Suprapubic skin (tissue), 4 donors: ENCODE results near the gene CPNE5. TPM values are rescaled to one million over a fixed set of nuclear protein-coding genes. Genes with fewer than 3 reads are reported as not detected.
A peak's percentile ranks its signal among the peaks of the same experiment; 100 is the strongest.

Source experiments
- DNase-seq, 2 donors: peaks; one replicate each; pipeline ENCODE4 v3.0.0-alpha.2; 2019; ENCODE audit warnings: low spot score in 2 of 2
- H3K27ac ChIP-seq: fragments of 200-600 bp; sonication (generic); one replicate; pipeline ENCODE4 v1.5.1; 2019
- H3K27me3 ChIP-seq: fragments of 200-600 bp; sonication (generic); one replicate; pipeline ENCODE4 v1.5.1; 2019
- H3K36me3 ChIP-seq: fragments of 200-600 bp; sonication (generic); one replicate; pipeline ENCODE4 v1.5.1; 2019
- H3K4me1 ChIP-seq: fragments of 200-600 bp; sonication (generic); one replicate; pipeline ENCODE4 v1.5.1; 2019
- H3K4me3 ChIP-seq: fragments of 200-600 bp; sonication (generic); one replicate; pipeline ENCODE4 v1.5.1; 2019; ENCODE audit warnings: mild to moderate bottlenecking
- H3K9me3 ChIP-seq: fragments of 200-600 bp; sonication (generic); one replicate; pipeline ENCODE4 v1.5.1; 2019
- CTCF ChIP-seq, 2 donors: fragments of 200-600 bp in 1 of 2; fragments of 450-650 bp in 1 of 2; sonication (generic) in 1 of 2; IDR thresholded peaks; one replicate each; pipeline ENCODE4 v1.5.1; 2016 to 2019; ENCODE audit warnings: antibody characterized with exemption in 2 of 2, mild to moderate bottlenecking in 1 of 2, moderate library complexity in 1 of 2
- EP300 ChIP-seq: sonication (generic); formaldehyde crosslinking; IDR thresholded peaks from one replicate; pipeline ENCODE4 v1.6.1; 2017; ENCODE audit warnings: antibody characterized with exemption
- POLR2A ChIP-seq, 2 donors: fragments of 450-650 bp; IDR thresholded peaks; one replicate each; pipeline ENCODE4 v1.6.1; 2017; ENCODE audit warnings: antibody characterized with exemption in 2 of 2, mild to moderate bottlenecking in 2 of 2, moderate library complexity in 2 of 2
- POLR2AphosphoS5 ChIP-seq, 3 donors: sonication (generic); formaldehyde crosslinking; IDR thresholded peaks; one replicate each; pipeline ENCODE4 v1.6.1; 2017; ENCODE audit warnings: antibody characterized with exemption in 3 of 3
- WGBS: methylation state at CpG from one replicate; pipeline ENCODE4 v1.1.5; 2018; 5-methylcytosine and 5-hydroxymethylcytosine counted together
- total RNA-seq, 4 donors: library from RNA; depleted of rRNA; stranded (reverse); fragments of >200 nt; gene quantifications; one replicate each; pipeline ENCODE4 v1.1.0, GENCODE V29; 2016

Gene CPNE5
- total RNA-seq, 4 donors from 2014 or later: 0.48 to 1.2 (median 0.90) TPM

- Histone ChIP-seq H3K27me3 (no peaks in the 10 kb centered on the region), H3K4me3 (no peak overlapping the region), H3K27ac (no peak overlapping the region), H3K9me3 (no peaks in the 10 kb centered on the region), H3K4me1 (peaks cover 11% of the 10 kb centered on the region), H3K36me3 (no peaks in the 10 kb centered on the region)
- no peak for DNase-seq
- WGBS: 77% methylated on average over 2 of the region's 2 CpGs
- TF ChIP-seq EP300: no peak
- TF ChIP-seq POLR2AphosphoS5 (IDR thresholded peaks at IDR 0.05): no peak
- TF ChIP-seq POLR2A (IDR thresholded peaks at IDR 0.05): no peak
- TF ChIP-seq CTCF (IDR thresholded peaks at IDR 0.05): no peak
Observed at GRCh38 chr6:36744304-36744673, 95.0 kb downstream of the CPNE5 start.

GRCh38 chr6:36743538-36744303 is 95.5 kb downstream of the CPNE5 start:
- H3K9me3 ChIP-seq: no peaks in the 10 kb centered on the region
- 71% methylated on average over 23 of the region's 24 CpGs for WGBS
- TF ChIP-seq POLR2A (IDR thresholded peaks at IDR 0.05) (no peak), POLR2AphosphoS5 (IDR thresholded peaks at IDR 0.05) (no peak), CTCF (IDR thresholded peaks at IDR 0.05) (no peak), EP300 (no peak)
- no peaks in the 10 kb centered on the region for H3K36me3 ChIP-seq
- peaks cover 11% of the 10 kb centered on the region for H3K4me1 ChIP-seq
- no peak overlapping the region for H3K27ac ChIP-seq
- no peak overlapping the region for H3K4me3 ChIP-seq
- DNase-seq: peak in 1 of 2 donors; percentile 72
- H3K27me3 ChIP-seq: no peaks in the 10 kb centered on the region

- no peak overlapping the region for H3K27ac ChIP-seq
- TF ChIP-seq CTCF (IDR thresholded peaks at IDR 0.05) (no peak), POLR2A (IDR thresholded peaks at IDR 0.05) (no peak), POLR2AphosphoS5 (IDR thresholded peaks at IDR 0.05) (no peak), EP300 (no peak)
- H3K36me3 ChIP-seq: no peaks in the 10 kb centered on the region
- 85% methylated on average over 5 of the region's 5 CpGs for WGBS
- H3K27me3 ChIP-seq: no peaks in the 10 kb centered on the region
- H3K4me3 ChIP-seq: no peak overlapping the region
- no peak for DNase-seq
- H3K4me1 ChIP-seq: peaks cover 11% of the 10 kb centered on the region
- no peaks in the 10 kb centered on the region for H3K9me3 ChIP-seq
Observed at GRCh38 chr6:36743032-36743431, 96.2 kb downstream of the CPNE5 start.

GRCh38 chr6:36742146-36742545 is 97.1 kb downstream of the CPNE5 start:
- DNase-seq: no peak
- TF ChIP-seq POLR2AphosphoS5 (IDR thresholded peaks at IDR 0.05): no peak
- no peak for TF ChIP-seq EP300
- TF ChIP-seq CTCF (IDR thresholded peaks at IDR 0.05): no peak
- TF ChIP-seq POLR2A (IDR thresholded peaks at IDR 0.05): no peak
- 94% methylated on average over 19 of the region's 19 CpGs for WGBS

GRCh38 chr6:36740818-36741179 is 98.4 kb downstream of the CPNE5 start:
- no peaks in the 10 kb centered on the region for H3K9me3 ChIP-seq
- WGBS: 91% methylated on average over 11 of the region's 11 CpGs
- TF ChIP-seq EP300 (no peak), CTCF (IDR thresholded peaks at IDR 0.05) (no peak), POLR2AphosphoS5 (IDR thresholded peaks at IDR 0.05) (no peak), POLR2A (IDR thresholded peaks at IDR 0.05) (no peak)
- no peak overlapping the region for H3K27ac ChIP-seq
- no peaks in the 10 kb centered on the region for H3K36me3 ChIP-seq
- H3K4me3 ChIP-seq: no peak overlapping the region
- H3K4me1 ChIP-seq: peaks cover 15% of the 10 kb centered on the region
- H3K27me3 ChIP-seq: no peaks in the 10 kb centered on the region
- DNase-seq: no peak

More at GRCh38 chr6:36742146-36742545, 97.1 kb downstream of the CPNE5 start:
- no peak overlapping the region for H3K27ac ChIP-seq
- H3K9me3 ChIP-seq: no peaks in the 10 kb centered on the region
- H3K4me3 ChIP-seq: no peak overlapping the region
- H3K4me1 ChIP-seq: peaks cover 11% of the 10 kb centered on the region
- no peaks in the 10 kb centered on the region for H3K27me3 ChIP-seq
- H3K36me3 ChIP-seq: no peaks in the 10 kb centered on the region
